Measurements from ENCODE around the gene CHRNA4. TPM values are rescaled to one million over a fixed set of nuclear protein-coding genes. Genes with fewer than 3 reads are reported as not detected.
A peak's percentile ranks its signal among the peaks of the same experiment; 100 is the strongest.
"Not testable (repeated sequence)": the region's sequence is repeated elsewhere in the genome, so short reads cannot be mapped to it uniquely, and the experiment has no call there.

The CHRNA4 gene
- total RNA-seq, 2 donors from 2014 or later: not detected

DNA sequence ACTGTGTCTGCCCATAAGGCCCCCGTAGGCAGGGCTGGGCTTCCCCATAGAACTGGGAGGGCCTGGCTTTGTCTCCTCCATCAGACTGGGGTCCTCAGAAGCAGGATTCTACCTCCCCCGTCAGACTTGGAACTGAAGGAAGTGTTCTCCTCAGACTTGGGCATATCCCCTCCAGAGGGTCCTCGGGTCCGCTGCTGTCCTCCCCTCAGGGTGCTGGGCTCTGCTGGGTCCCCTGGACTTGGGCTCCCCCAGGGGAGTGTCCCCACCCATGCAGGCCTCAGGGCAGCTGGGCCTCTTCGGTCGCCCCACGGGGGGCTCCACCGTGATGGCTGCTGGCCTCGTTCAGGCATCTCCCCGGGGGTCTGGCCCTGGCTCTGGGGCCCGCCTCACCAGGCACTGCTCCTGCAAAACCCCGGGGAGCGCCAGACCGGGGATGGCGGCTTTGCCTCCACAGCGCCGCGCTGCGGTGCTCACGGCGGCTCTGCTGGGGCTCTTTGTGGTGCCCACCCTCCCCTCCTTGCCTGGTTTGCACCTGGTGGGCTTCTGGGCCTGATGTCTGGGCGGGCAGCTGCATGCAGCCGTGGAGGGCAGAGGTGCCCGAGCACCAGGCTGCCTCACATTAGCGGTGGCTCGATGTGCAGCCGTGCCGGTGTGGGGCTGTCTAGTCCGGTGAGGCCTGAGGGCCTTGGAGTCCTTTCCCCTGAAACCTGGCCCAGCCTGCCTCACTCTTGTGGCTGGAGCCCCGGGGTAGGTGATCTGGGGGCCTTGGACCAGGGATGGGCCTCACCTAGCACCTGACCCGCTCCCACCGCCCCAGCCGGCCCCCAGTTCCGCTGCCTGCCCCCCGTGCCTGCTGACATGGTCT is 54.2 kb downstream of the CHRNA4 start:
- ATAC-seq (no peak), DNase-seq (ENCODE audit: low spot score in 2 of 2) (no peak)
- H3K36me3 Mint-ChIP-seq: peaks cover 0 to 5% of the 10 kb centered on the region in 2 donors
- no peaks in the 10 kb centered on the region for H3K9me3 Mint-ChIP-seq
- H3K27ac Mint-ChIP-seq: no peak overlapping the region

DNA sequence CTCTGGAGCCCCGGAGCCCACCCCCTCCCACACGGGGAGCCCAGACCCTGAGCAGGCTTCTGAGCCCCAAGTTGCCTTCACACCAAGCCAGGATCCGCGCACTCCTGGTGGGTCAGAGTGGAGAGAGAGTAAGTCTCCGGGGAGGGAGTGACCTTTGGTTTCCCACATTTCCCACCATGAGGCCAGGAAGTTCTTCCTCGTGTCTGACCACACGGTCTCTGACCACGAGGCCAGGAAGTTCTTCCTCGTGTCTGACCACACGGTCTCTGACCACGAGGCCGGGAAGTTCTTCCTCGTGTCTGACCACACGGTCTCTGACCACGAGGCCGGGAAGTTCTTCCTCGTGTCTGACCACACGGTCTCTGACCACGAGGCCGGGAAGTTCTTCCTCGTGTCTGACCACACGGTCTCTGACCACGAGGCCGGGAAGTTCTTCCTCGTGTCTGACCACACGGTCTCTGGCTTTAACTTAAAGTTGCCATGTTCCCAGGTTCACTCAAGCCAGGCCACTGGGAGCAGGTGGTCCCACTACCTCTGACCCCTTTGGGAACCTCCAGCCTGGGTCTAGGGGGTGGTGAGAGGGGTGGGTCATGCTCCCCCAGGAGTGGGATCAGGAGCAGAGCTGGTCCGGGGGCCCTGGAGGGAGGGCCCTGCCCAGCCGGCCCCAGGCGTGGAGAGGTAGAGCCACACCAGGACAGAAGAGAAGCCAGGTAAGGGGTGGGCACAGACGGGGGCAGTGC is 55.0 kb downstream of the CHRNA4 start:
- H3K9me3 Mint-ChIP-seq; DNase-seq (ENCODE audit: low spot score in 2 of 2); H3K27ac Mint-ChIP-seq; ATAC-seq; H3K36me3 Mint-ChIP-seq: not testable (repeated sequence)

DNA sequence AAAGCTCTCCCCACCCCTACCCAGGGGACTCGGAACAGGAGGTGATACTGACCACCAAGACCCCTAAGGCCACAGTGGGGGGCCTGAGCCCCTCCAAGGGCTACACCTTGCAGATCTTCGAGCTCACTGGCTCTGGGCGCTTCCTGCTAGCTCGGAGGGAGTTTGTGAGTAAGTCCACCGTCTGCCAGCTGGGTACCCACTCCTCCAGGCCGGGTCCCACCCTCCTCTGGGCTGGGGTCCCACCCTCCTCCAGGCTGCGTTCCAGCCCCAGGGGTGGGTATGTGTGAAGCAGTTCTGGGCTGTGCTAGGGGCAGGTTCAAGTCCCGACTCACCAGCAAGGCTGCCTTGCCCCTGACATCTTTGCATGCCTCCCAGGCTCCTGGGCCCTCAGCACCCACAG is 55.8 kb downstream of the CHRNA4 start:
- Mint-ChIP-seq H3K36me3 (peaks cover 0 to 5% of the 10 kb centered on the region in 2 donors), H3K9me3 (peaks cover 4 to 5% of the 10 kb centered on the region in 2 donors), H3K27ac (no peak overlapping the region)
- DNase-seq (ENCODE audit: low spot score in 2 of 2): no peak
- ATAC-seq: no peak

DNA sequence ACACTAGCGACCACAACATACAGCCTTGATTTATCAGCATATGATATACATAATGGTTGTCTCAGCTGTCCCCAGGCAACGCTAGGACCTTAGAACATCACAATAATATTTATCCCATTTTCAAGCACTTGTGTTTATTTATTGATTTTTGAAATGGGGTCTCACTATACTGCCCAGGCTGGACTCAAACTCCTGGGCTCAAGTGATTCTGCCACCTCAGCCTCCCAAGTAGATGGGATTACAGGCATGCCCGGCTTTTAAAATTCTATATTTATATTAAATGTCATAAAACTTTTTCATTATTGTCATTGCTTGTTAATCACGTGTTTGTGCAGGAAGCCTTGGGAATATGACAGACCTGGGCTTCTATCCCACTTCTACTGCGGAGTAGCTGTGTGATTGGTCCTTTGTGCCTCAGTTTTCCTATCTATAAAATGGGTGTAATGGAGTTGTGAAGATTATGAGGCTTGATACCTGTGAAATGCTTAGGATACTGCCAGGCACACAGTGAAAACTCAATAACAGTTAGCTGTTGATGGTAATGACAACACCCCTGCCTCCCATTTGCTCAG is 58.0 kb downstream of the CHRNA4 start:
- Mint-ChIP-seq H3K9me3 (peaks cover 4 to 5% of the 10 kb centered on the region in 2 donors), H3K36me3 (peaks cover 0 to 5% of the 10 kb centered on the region in 2 donors), H3K27ac (no peak overlapping the region)
- ATAC-seq (no peak), DNase-seq (ENCODE audit: low spot score in 2 of 2) (no peak)

DNA sequence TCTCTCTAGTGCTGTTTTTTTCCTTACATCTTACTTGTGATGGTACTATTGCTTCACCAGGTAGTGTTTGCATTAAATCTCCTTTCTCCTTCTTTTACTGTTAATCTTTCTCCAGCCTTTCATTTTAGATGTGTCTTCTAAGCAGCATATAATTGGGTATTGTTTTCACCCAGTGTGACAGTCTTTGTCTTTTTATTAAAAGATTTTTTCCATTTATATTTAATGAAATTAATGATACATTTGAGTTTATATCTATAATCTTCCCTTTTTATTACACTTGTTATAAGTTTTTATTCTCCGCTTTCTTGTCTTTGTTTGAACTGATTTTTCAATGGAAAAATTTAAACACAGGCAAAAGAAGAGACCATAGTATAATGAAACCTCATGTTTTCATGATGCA is 59.5 kb downstream of the CHRNA4 start:
- Mint-ChIP-seq H3K27ac (no peak overlapping the region), H3K9me3 (peaks cover 4 to 5% of the 10 kb centered on the region in 2 donors), H3K36me3 (peaks cover 0 to 5% of the 10 kb centered on the region in 2 donors)
- ATAC-seq: no peak
- DNase-seq (ENCODE audit: low spot score in 2 of 2): no peak

DNA sequence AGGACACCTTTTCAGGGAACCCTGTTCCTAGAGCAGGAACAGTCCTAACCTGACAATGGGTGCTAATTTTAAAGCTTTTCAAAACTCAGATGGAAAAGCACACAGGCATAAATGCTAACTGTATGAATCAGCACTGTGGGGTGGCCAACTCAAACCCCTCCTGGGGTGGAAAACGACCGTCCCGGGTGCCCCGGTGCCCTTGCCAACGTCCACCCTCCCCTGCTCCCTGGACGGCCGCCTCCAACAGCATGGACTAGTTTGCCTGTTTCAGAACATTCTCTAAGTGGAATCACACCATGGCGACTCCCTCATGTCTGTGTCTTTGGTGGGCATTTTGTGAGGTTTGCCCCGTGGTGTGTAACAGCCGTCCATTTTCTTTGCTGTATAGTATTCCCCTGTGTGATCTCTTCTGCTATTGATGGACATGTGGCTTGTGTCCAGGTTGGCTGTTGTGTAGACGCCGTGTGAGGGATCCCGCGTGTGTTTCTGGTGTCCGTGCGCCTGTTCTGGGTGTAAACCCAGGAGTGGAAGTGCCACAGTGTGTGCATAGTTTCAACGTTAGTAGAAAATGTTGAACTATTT is 62.3 kb downstream of the CHRNA4 start:
- no peak for ATAC-seq

DNA sequence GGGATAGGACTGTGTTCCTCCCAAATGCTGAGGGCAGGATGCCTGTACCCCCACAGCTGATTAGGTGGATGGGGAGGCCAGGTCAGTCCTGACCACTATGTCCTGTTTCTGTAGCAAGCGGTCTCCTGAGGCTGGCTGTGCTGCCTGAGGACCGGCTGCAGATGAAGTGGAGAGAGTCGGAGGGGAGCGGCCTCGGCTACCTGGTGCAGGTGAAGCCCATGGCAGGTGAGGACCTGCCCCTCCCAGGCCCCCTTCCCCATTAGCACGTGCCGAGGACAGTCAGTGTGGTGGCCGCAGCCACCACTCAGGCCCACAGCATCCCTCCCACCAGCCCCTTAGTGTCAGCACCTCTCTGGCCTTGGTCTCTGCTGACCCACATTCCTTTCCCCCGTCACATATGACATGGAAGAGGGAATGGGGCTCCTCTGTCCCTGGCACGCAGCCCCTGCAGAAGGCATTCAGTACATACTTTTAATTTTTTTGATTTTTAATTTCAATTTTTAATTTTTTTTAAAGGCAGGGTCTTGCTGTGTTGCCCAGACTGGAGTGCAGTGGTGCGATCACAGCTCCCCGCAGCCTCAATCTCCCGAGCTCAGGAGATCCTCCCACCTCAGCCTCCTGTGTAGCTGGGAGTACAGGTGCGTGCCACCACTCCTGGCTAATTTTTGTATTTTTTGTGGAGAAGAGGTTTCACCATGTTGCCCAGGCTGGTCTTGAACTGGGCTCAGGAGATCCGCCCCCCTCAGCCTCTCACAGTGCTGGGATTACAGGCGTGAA is 63.2 kb downstream of the CHRNA4 start:
- DNase-seq (ENCODE audit: low spot score in 2 of 2) (no peak), ATAC-seq (no peak)
- peaks cover 0 to 4% of the 10 kb centered on the region in 2 donors for H3K36me3 Mint-ChIP-seq
- no peak overlapping the region for H3K27ac Mint-ChIP-seq
- H3K9me3 Mint-ChIP-seq: peaks cover 4 to 5% of the 10 kb centered on the region in 2 donors

More for the DNA sequence above, 62.3 kb downstream of the CHRNA4 start:
- Mint-ChIP-seq H3K9me3 (peaks cover 4 to 5% of the 10 kb centered on the region in 2 donors), H3K27ac (no peak overlapping the region), H3K36me3 (peaks cover 0 to 5% of the 10 kb centered on the region in 2 donors)
- DNase-seq (ENCODE audit: low spot score in 2 of 2): no peak

DNA sequence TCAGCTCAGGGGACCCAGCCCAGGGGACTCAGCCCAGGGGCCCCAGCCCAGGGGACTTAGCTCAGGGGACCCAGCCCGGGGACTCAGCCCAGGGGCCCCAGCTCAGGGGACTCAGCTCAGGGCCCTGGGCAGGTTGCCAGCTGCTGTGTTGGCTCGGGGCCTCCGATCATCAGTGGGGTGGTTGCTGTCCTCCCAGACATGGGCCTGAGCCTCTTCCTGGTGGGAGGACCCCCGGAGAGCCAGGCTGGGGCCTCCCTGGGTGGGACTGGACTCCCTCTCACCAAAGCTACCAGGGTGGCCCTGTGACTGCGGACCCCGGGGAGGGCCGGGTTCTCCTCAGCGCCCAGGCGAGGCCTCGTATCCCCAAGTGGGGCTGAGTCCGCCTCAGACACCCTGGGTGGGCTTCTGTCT is 63.8 kb downstream of the CHRNA4 start:
- no peak for ATAC-seq
- H3K36me3 Mint-ChIP-seq: no peaks in the 10 kb centered on the region
- no peak for DNase-seq (ENCODE audit: low spot score in 2 of 2)
- H3K27ac Mint-ChIP-seq: no peak overlapping the region
- H3K9me3 Mint-ChIP-seq: peaks cover 4 to 5% of the 10 kb centered on the region in 2 donors

DNA sequence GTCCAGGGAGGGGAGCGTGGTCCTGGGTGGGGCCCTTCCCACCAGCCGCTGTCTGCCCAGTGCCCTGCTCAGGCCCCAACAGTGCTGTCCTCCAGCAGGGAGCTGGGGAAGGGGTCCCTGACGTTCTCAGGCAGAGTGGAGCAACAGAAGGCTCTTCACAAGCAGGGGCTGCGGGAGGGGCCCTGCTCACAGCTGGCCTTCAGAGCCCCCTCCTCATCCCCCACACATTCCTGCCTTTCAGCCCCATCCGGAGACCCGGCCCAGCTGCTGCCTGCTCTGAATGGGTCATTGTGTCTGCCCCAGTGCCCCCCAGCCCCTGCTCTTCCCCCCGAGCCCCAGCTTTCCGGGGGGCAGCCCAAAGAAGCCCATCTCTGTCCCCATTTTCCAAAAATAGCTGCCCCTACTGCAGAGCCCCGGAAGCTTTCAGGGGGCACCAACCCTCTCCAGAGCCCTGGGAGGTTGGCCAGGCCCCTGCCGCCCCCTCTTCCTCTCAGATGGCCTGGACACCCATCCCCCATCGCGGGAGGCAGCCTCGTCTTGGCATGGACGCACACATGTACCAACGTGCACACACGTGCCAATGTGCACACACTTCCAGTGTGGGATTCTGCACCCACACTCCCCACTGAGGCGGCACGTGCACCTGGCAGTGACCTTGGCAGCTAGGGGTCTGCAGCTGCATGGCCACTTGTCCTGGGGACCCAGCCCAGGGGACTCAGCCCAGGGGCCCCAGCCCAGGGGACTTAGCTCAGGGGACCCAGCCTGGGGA is 64.4 kb downstream of the CHRNA4 start:
- DNase-seq (ENCODE audit: low spot score in 2 of 2) (no peak), ATAC-seq (no peak)
- H3K9me3 Mint-ChIP-seq: peaks cover 4% of the 10 kb centered on the region in 2 donors
- H3K27ac Mint-ChIP-seq: no peak overlapping the region
- no peaks in the 10 kb centered on the region for H3K36me3 Mint-ChIP-seq

DNA sequence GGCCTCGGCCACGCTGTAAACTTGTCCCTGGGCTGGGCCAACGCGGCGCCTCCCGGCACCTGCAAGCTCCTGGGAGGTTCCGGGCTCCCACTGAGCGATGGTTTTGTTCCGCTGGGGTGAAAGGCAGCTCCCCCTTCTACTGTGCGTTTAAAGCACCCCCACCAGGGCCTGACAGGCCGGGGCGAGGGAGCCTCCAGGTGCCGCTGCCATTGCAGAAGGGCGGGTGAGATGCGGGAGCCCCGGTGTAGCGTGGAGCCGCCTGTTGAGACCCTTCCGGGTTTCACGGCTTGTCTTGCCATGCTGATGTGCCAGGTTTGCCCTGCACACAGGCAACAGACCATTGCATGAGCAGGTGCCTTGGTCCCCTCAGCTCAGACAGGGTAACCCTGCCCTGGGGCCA is 65.3 kb downstream of the CHRNA4 start:
- DNase-seq (ENCODE audit: low spot score in 2 of 2) (no peak), ATAC-seq (peak in 1 of 2 donors; percentile 7)
- Mint-ChIP-seq H3K9me3 (no peaks in the 10 kb centered on the region), H3K27ac (no peak overlapping the region), H3K36me3 (no peaks in the 10 kb centered on the region)

DNA sequence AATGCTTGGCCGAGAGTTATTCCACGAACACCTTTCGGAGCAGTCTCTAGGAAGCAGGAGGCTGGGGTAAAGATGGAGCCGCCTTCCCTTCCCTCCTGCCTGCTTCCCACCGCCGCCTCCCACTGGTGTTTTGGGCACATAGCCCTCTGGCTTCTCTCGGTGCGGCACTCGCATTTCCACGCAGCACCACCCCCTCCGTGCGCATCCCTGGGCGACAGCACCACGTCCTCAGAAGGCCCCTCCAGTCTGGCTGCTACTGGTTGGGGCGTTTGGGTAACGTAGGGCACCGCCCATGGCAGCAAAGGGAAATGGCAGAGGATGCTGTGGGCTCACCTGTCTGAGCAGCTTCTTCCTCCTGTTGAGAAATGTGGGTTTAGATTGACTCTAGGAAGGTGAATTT is 65.7 kb downstream of the CHRNA4 start:
- Mint-ChIP-seq H3K27ac (no peak overlapping the region), H3K36me3 (no peaks in the 10 kb centered on the region), H3K9me3 (no peaks in the 10 kb centered on the region)
- ATAC-seq (peak in 1 of 2 donors; percentile 27), DNase-seq (ENCODE audit: low spot score in 2 of 2) (no peak)

DNA sequence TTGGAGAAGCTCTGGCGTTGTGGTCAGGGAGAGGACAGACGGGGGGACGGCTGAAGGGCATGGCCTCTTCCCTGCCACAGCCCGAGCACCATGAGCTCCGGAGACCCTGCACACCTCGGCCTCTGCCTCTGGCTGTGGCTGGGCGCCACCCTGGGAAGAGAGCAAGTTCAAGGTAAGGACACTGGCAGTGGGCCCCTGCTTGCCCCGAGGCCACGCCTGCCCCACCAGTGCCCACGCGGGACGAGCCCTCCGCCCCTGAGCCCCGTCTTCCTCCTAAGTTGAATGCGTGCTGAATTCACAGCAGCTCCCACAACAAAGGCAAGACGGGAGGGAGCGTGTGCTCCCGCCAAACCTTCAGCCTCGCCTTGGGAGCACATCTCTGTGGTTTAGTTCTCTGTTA is 66.1 kb downstream of the CHRNA4 start:
- no peak for ATAC-seq
- DNase-seq (ENCODE audit: low spot score in 2 of 2): no peak
- Mint-ChIP-seq H3K36me3 (no peaks in the 10 kb centered on the region), H3K27ac (no peak overlapping the region), H3K9me3 (no peaks in the 10 kb centered on the region)

DNA sequence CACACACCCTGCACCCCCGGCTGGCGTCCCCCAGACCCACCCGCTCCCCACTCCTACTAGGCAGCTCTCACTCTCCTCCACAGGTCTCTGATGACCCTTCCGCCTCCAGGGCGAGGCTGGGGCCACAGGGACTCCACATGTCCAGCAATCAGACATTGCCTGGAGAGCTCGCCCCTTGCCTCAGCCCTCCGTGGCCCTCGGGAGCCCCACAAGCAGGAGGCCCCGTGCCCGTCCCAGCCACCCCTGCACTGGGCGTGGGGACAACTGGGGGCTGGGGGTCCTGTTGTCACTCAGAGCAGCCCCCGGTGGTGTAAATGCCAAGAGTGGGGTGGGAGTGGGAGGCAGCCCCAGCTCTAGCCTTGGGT is 66.6 kb downstream of the CHRNA4 start:
- ATAC-seq (no peak), DNase-seq (ENCODE audit: low spot score in 2 of 2) (no peak)
- H3K36me3 Mint-ChIP-seq: no peaks in the 10 kb centered on the region
- no peak overlapping the region for H3K27ac Mint-ChIP-seq
- no peaks in the 10 kb centered on the region for H3K9me3 Mint-ChIP-seq

DNA sequence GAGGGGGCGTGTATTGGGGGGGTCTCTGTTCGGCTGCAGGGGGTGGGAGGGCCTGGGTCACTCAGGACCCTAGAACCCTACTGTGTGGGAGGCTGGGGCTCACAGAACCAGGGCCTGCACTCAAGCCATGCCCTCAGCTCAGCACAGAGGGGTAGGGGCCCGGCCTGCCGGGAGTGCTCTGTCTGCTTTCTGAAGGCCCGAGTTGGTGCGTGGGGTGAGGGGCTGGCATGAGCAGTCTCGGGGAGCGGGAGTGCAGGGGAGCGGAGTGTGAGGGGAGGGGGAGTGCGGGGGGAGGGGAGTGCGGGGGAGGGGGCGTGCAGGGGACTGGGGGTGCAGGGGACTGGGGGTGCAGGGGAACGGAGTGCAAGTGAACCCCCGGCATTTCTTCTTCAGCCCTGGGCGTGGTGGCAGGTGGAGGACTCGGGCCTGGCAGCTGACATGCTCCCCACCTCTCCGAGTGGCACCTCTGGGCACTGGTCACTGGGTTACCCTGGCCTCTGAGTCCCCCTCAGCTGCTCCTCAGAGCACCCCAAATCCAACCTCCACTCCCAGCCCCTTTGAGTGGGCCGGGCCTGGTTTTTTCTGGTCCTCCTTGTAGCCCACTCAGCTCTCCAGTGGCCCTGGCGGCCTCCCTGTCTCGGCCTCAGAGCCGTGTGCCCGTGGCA is 67.1 kb downstream of the CHRNA4 start:
- Mint-ChIP-seq H3K36me3 (no peaks in the 10 kb centered on the region), H3K27ac (no peak overlapping the region), H3K9me3 (no peaks in the 10 kb centered on the region)
- no peak for DNase-seq (ENCODE audit: low spot score in 2 of 2)
- ATAC-seq: no peak

DNA sequence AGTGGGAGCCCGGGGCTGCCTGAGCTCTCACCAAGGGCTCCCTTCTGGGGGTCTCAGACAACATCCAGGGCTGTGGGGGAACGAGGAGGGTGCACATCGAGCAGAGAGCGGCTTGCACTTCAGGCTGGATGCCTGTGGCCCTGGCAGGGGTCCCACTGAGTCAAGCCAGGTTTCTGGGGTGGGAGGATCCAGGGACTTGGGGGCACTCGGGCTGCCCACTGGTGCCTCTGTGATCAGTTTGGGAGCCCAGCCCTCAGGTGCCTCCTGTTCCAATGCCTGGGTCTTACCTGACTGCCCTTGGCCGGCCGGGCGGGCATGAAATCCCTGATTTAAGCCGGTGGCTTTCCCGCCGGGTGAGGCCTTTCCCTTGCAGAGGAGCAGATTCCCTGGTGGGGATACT is 67.7 kb downstream of the CHRNA4 start:
- Mint-ChIP-seq H3K27ac (no peak overlapping the region), H3K9me3 (no peaks in the 10 kb centered on the region), H3K36me3 (no peaks in the 10 kb centered on the region)
- ATAC-seq (no peak), DNase-seq (ENCODE audit: low spot score in 2 of 2) (no peak)

Measured in activated naive CD4-positive, alpha-beta T cell treated with anti-CD3 and anti-CD28 coated beads, Interleukin-2, amount 50 U/mL, for 72 hours (primary cell).